Bronchial epithelial cell (primary cell): ENCODE results near the gene IL22RA1. TPM values are rescaled to one million over a fixed set of nuclear protein-coding genes. Genes with fewer than 3 reads are reported as not detected.

ENCODE experiments used
- DNase-seq: peaks from one replicate; pipeline ENCODE4 v3.0.0-alpha.2; 2010; ENCODE audit warnings: low read depth
- FAIRE-seq: peaks from 2 replicates; lab custom pipeline; 2011; peaks lifted over from hg19 to GRCh38; lab: Jason Lieb, UNC
- H3K27me3 ChIP-seq: 2 replicates; pipeline ENCODE4 v1.5.1; 2011; ENCODE audit warnings: low read length; ENCODE audit not compliant: control insufficient read depth, insufficient read depth
- H3K36me3 ChIP-seq: 2 replicates; pipeline ENCODE4 v1.5.1; 2011; ENCODE audit warnings: low read length; ENCODE audit not compliant: control insufficient read depth, insufficient read depth
- H3K4me3 ChIP-seq: 2 replicates; pipeline ENCODE4 v1.5.1; 2011; ENCODE audit warnings: mild to moderate bottlenecking, low read depth, low read length, control low read depth
- CTCF ChIP-seq: IDR thresholded peaks from 2 replicates; pipeline ENCODE4 v1.5.1; 2011; ENCODE audit warnings: mild to moderate bottlenecking, moderate library complexity, low read length, control low read depth, inconsistent platforms; ENCODE audit not compliant: insufficient read depth, severe bottlenecking
- total RNA-seq: library from RNA; depleted of rRNA; stranded (reverse); fragments of >200 nt; gene quantifications from 2 replicates; pipeline ENCODE4 v1.2.1, GENCODE V29; 2014

The IL22RA1 gene
- total RNA-seq, 1 donor from 2014 or later: 0.26 TPM

GRCh38 chr1:24086466-24086865 lies 56.5 kb downstream of the IL22RA1 start:
- Histone ChIP-seq H3K36me3 (no peaks in the 10 kb centered on the region), H3K27me3 (peaks cover 1% of the 10 kb centered on the region), H3K4me3 (no peak overlapping the region)
- no peak for TF ChIP-seq CTCF
- FAIRE-seq (no peak), DNase-seq (no peak)

GRCh38 chr1:24085546-24085945 lies 57.4 kb downstream of the IL22RA1 start:
- DNase-seq: no peak
- TF ChIP-seq CTCF: no peak
- H3K27me3 ChIP-seq: peaks cover 1% of the 10 kb centered on the region
- no peak for FAIRE-seq
- H3K4me3 ChIP-seq: no peak overlapping the region
- no peaks in the 10 kb centered on the region for H3K36me3 ChIP-seq

GRCh38 chr1:24085007-24085406 lies 57.9 kb downstream of the IL22RA1 start:
- FAIRE-seq: no peak
- Histone ChIP-seq H3K36me3 (no peaks in the 10 kb centered on the region), H3K27me3 (peaks cover 1% of the 10 kb centered on the region), H3K4me3 (no peak overlapping the region)
- no peak for TF ChIP-seq CTCF
- DNase-seq: no peak

- FAIRE-seq (no peak), DNase-seq (no peak)
- Histone ChIP-seq H3K27me3 (peaks cover 1% of the 10 kb centered on the region), H3K36me3 (no peaks in the 10 kb centered on the region), H3K4me3 (no peak overlapping the region)
- TF ChIP-seq CTCF: no peak
Measured at GRCh38 chr1:24084050-24084449, 58.9 kb downstream of the IL22RA1 start.

- DNase-seq: no peak
- FAIRE-seq: no peak
- no peaks in the 10 kb centered on the region for H3K36me3 ChIP-seq
- TF ChIP-seq CTCF: no peak
- no peak overlapping the region for H3K4me3 ChIP-seq
- H3K27me3 ChIP-seq: peaks cover 1% of the 10 kb centered on the region
Measured at GRCh38 chr1:24082372-24082771, 60.6 kb downstream of the IL22RA1 start.

- no peak overlapping the region for H3K4me3 ChIP-seq
- FAIRE-seq: no peak
- no peaks in the 10 kb centered on the region for H3K36me3 ChIP-seq
- DNase-seq: no peak
- no peaks in the 10 kb centered on the region for H3K27me3 ChIP-seq
- no peak for TF ChIP-seq CTCF
Measured at GRCh38 chr1:24081190-24081589, 61.8 kb downstream of the IL22RA1 start.
